Stimulated activated CD4-positive, alpha-beta T cell treated with anti-CD3 and anti-CD28 coated beads, Interleukin-4, amount 100 ng/mL, for 4 hours (primary cell): ENCODE measurements around the gene HSP90AA1.
"Not testable (repeated sequence)": the region's sequence is repeated elsewhere in the genome, so short reads cannot be mapped to it uniquely, and the experiment has no call there.

ENCODE experiments used
- DNase-seq, 2 experiments: peaks; one replicate each; pipeline ENCODE4 v3.0.0-alpha.2; 2020

HSP90AA1 gene

GRCh38 chr14:102092806-102093205 lies 6.0 kb upstream of the HSP90AA1 start:
- no peak for DNase-seq

GRCh38 chr14:102090713-102091112 lies 3.9 kb upstream of the HSP90AA1 start:
- no peak for DNase-seq

- no peak for DNase-seq
Measured at GRCh38 chr14:102089621-102090343, 2.9 kb upstream of the HSP90AA1 start.

GRCh38 chr14:102088012-102088792 lies 1.4 kb upstream of the HSP90AA1 start:
- peak; percentile 66 to 71 for DNase-seq

GRCh38 chr14:102087762-102088011 lies 843 bp upstream of the HSP90AA1 start:
- no peak for DNase-seq

- no peak for DNase-seq
Measured at GRCh38 chr14:102086709-102086971, 204 bp downstream of the HSP90AA1 start.

GRCh38 chr14:102085948-102086708 lies 716 bp downstream of the HSP90AA1 start:
- DNase-seq = peak; percentile 56 to 59

GRCh38 chr14:102085488-102085887 lies 1.4 kb downstream of the HSP90AA1 start:
- DNase-seq = no peak

- no peak for DNase-seq
Measured at GRCh38 chr14:102084931-102085330, 1.9 kb downstream of the HSP90AA1 start.

- DNase-seq = not testable (repeated sequence)
Measured at GRCh38 chr14:102084522-102084921, 2.3 kb downstream of the HSP90AA1 start.

- DNase-seq = no peak
Measured at GRCh38 chr14:102081231-102082080, 5.4 kb downstream of the HSP90AA1 start.

GRCh38 chr14:102080183-102081080 lies 6.4 kb downstream of the HSP90AA1 start:
- no peak for DNase-seq

GRCh38 chr14:102079700-102079979 lies 7.2 kb downstream of the HSP90AA1 start:
- DNase-seq = no peak

GRCh38 chr14:102078831-102079699 lies 7.8 kb downstream of the HSP90AA1 start:
- DNase-seq = no peak

- not testable (repeated sequence) for DNase-seq
Measured at GRCh38 chr14:102078361-102078791, 8.5 kb downstream of the HSP90AA1 start.

GRCh38 chr14:102077382-102077709 lies 9.5 kb downstream of the HSP90AA1 start:
- no peak for DNase-seq

GRCh38 chr14:102075155-102075554 lies 11.7 kb downstream of the HSP90AA1 start:
- DNase-seq = no peak

- DNase-seq = no peak
Measured at GRCh38 chr14:102074415-102074964, 12.4 kb downstream of the HSP90AA1 start.

- no peak for DNase-seq
Measured at GRCh38 chr14:102071283-102071998, 15.4 kb downstream of the HSP90AA1 start.

- no peak for DNase-seq
Measured at GRCh38 chr14:102066041-102066451, 20.8 kb downstream of the HSP90AA1 start.
